Endothelial cell (in vitro differentiated cells): Measurements from ENCODE around the gene BCL7B. TPM values are rescaled to one million over a fixed set of nuclear protein-coding genes. Genes with fewer than 3 reads are reported as not detected.

Source experiments
- DNase-seq: peaks from one replicate; pipeline ENCODE4 v3.0.0; 2021; ENCODE audit warnings: low spot score
- H3K27ac Mint-ChIP-seq: one replicate; pipeline ENCODE4 v1.8.0; 2021; ENCODE audit warnings: mixed read lengths, inconsistent platforms; ENCODE audit not compliant: unreplicated experiment
- H3K27me3 Mint-ChIP-seq: one replicate; pipeline ENCODE4 v1.8.0; 2021; ENCODE audit warnings: mild to moderate bottlenecking, moderate library complexity, mixed read lengths, inconsistent platforms; ENCODE audit not compliant: unreplicated experiment
- H3K36me3 Mint-ChIP-seq: one replicate; pipeline ENCODE4 v1.8.0; 2021; ENCODE audit warnings: mild to moderate bottlenecking, low read depth, mixed read lengths, inconsistent platforms; ENCODE audit not compliant: unreplicated experiment
- H3K4me1 Mint-ChIP-seq: one replicate; pipeline ENCODE4 v1.8.0; 2021; ENCODE audit warnings: mild to moderate bottlenecking, mixed read lengths, inconsistent platforms; ENCODE audit not compliant: unreplicated experiment
- H3K4me3 Mint-ChIP-seq: one replicate; pipeline ENCODE4 v1.8.0; 2021; ENCODE audit warnings: mild to moderate bottlenecking, mixed read lengths, inconsistent platforms; ENCODE audit not compliant: unreplicated experiment
- H3K9me3 Mint-ChIP-seq: one replicate; pipeline ENCODE4 v1.8.0; 2021; ENCODE audit warnings: mixed read lengths, inconsistent platforms; ENCODE audit not compliant: unreplicated experiment
- CTCF ChIP-seq: fragments of 200-600 bp; sonication (generic); IDR thresholded peaks from one replicate; pipeline ENCODE4 v1.5.0; 2021; ENCODE audit warnings: antibody characterized with exemption; ENCODE audit not compliant: unreplicated experiment
- total RNA-seq: library from RNA; stranded (reverse); fragmentation: NEBNext Ultra II Directional; extraction: Animal tissue kit (Norgen Biotek cat#: 25700); gene quantifications from one replicate; pipeline ENCODE4 v1.2.1, GENCODE V29; 2021; ENCODE audit not compliant: unreplicated experiment

BCL7B gene
- total RNA-seq, 1 donor from 2014 or later, result 38.6 TPM

- no peak for TF ChIP-seq CTCF
- Mint-ChIP-seq H3K36me3 (peaks cover 13% of the 10 kb centered on the region), H3K4me1 (no peaks in the 10 kb centered on the region), H3K9me3 (no peaks in the 10 kb centered on the region), H3K27me3 (peaks cover 2% of the 10 kb centered on the region), H3K27ac (no peak overlapping the region), H3K4me3 (no peak overlapping the region)
- DNase-seq, result no peak
Observed at GRCh38 chr7:73565675-73566340, 8.3 kb upstream of the BCL7B start.

- Mint-ChIP-seq H3K9me3 (no peaks in the 10 kb centered on the region), H3K4me1 (peaks cover 15% of the 10 kb centered on the region), H3K4me3 (peak overlapping the region; percentile 54), H3K27ac (no peak overlapping the region), H3K36me3 (peaks cover 3% of the 10 kb centered on the region), H3K27me3 (peaks cover 20% of the 10 kb centered on the region)
- no peak for DNase-seq
- no peak for TF ChIP-seq CTCF
Observed at GRCh38 chr7:73560109-73560835, 2.8 kb upstream of the BCL7B start.

- peaks cover 22% of the 10 kb centered on the region for H3K27me3 Mint-ChIP-seq
- peaks cover 8% of the 10 kb centered on the region for H3K36me3 Mint-ChIP-seq
- peaks cover 16% of the 10 kb centered on the region for H3K4me1 Mint-ChIP-seq
- no peak for TF ChIP-seq CTCF
- DNase-seq, result peak; percentile 96
- peak overlapping the region; percentile 93 for H3K4me3 Mint-ChIP-seq
- no peaks in the 10 kb centered on the region for H3K9me3 Mint-ChIP-seq
- peak overlapping the region; percentile 57 for H3K27ac Mint-ChIP-seq
Observed at GRCh38 chr7:73557108-73557396, 438 bp downstream of the BCL7B start.

- no peak for TF ChIP-seq CTCF
- Mint-ChIP-seq H3K27ac (peak overlapping the region; percentile 87), H3K4me3 (peak overlapping the region; percentile 93), H3K9me3 (no peaks in the 10 kb centered on the region), H3K4me1 (peaks cover 16% of the 10 kb centered on the region), H3K36me3 (peaks cover 10% of the 10 kb centered on the region), H3K27me3 (peaks cover 19% of the 10 kb centered on the region)
- no peak for DNase-seq
Observed at GRCh38 chr7:73556208-73557107, 1.0 kb downstream of the BCL7B start.
